Ascending aorta (tissue), 2 donors: Measurements from ENCODE around the gene FAM181A. TPM values are rescaled to one million over a fixed set of nuclear protein-coding genes. Genes with fewer than 3 reads are reported as not detected.

Experiments
- DNase-seq, 2 donors: peaks; one replicate each; pipeline ENCODE4 v3.0.0-alpha.2; 2019; ENCODE audit warnings: low spot score in 2 of 2
- H3K27ac ChIP-seq, 2 donors: fragments of 200-600 bp; sonication (generic); one replicate each; pipeline ENCODE4 v1.5.1; 2016 to 2017; ENCODE audit warnings: mild to moderate bottlenecking in 1 of 2
- H3K27me3 ChIP-seq: fragments of 200-600 bp; sonication (generic); one replicate; pipeline ENCODE4 v1.5.1; 2017
- H3K36me3 ChIP-seq, 2 donors: fragments of 200-600 bp; sonication (generic); one replicate each; pipeline ENCODE4 v1.5.1; 2016
- H3K4me1 ChIP-seq, 2 donors: fragments of 200-600 bp; sonication (generic); one replicate each; pipeline ENCODE4 v1.5.1; 2016 to 2017; ENCODE audit warnings: mild to moderate bottlenecking in 1 of 2
- H3K4me3 ChIP-seq, 2 donors: fragments of 200-600 bp; sonication (generic); one replicate each; pipeline ENCODE4 v1.5.1; 2016 to 2017; ENCODE audit warnings: mild to moderate bottlenecking in 1 of 2
- H3K9me3 ChIP-seq, 2 donors: fragments of 200-600 bp; sonication (generic); one replicate each; pipeline ENCODE4 v1.5.1; 2016
- intact Hi-C: fragments of 100-400 bp; cut with DNase I; formaldehyde crosslinking; loops from one replicate; pipeline ENCODE4 v1.15.1; 2023
- total RNA-seq: library from RNA; depleted of rRNA; stranded (reverse); fragments of >200 nt; gene quantifications from one replicate; pipeline ENCODE4 v1.1.0, GENCODE V29; 2016
- TF ChIP-seq, protein P1 (sequence below), 3 experiments: fragments of 200-600 bp in 2 of 3; fragments of 450-650 bp in 1 of 3; sonication (generic) in 2 of 3; IDR thresholded peaks; one replicate each; pipeline ENCODE4 v1.5.1; 2016 to 2019; ENCODE audit warnings: antibody characterized with exemption in 3 of 3, mild to moderate bottlenecking in 1 of 3, moderate library complexity in 1 of 3

FAM181A gene
- total RNA-seq, 1 donor from 2014 or later = not detected

DNA sequence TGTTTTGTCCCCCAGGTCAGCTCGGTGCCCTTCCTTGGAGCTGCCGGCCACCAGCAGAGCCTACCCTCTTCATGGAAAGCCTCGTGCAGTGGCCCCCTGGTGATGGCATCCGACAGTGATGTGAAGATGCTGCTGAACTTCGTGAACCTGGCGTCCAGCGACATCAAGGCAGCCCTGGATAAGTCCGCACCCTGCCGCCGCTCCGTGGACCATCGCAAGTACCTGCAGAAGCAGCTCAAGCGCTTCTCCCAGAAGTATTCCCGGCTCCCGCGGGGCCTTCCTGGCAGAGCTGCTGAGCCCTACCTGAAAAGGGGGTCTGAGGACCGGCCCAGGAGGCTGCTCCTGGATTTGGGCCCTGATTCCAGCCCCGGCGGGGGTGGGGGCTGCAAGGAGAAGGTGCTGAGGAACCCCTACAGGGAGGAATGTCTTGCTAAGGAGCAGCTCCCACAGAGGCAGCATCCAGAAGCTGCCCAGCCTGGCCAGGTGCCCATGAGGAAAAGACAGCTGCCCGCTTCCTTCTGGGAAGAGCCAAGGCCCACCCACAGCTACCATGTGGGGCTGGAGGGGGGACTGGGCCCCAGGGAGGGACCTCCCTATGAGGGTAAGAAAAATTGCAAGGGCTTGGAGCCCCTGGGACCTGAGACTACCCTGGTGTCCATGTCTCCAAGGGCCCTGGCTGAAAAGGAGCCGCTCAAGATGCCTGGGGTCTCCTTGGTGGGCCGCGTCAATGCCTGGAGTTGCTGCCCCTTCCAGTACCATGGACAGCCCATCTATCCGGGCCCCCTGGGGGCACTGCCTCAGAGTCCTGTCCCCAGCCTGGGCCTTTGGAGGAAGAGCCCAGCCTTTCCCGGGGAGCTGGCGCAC, 1.3 kb downstream of the FAM181A start:
- Histone ChIP-seq H3K36me3 (peaks cover 10 to 20% of the 10 kb centered on the region in 2 donors), H3K4me3 (no peak overlapping the region), H3K27me3 (no peaks in the 10 kb centered on the region), H3K4me1 (no peaks in the 10 kb centered on the region), H3K27ac (no peak overlapping the region), H3K9me3 (no peaks in the 10 kb centered on the region)
- DNase-seq = no peak
- intact Hi-C loops = no loop called here
- TF ChIP-seq, protein P1, sequence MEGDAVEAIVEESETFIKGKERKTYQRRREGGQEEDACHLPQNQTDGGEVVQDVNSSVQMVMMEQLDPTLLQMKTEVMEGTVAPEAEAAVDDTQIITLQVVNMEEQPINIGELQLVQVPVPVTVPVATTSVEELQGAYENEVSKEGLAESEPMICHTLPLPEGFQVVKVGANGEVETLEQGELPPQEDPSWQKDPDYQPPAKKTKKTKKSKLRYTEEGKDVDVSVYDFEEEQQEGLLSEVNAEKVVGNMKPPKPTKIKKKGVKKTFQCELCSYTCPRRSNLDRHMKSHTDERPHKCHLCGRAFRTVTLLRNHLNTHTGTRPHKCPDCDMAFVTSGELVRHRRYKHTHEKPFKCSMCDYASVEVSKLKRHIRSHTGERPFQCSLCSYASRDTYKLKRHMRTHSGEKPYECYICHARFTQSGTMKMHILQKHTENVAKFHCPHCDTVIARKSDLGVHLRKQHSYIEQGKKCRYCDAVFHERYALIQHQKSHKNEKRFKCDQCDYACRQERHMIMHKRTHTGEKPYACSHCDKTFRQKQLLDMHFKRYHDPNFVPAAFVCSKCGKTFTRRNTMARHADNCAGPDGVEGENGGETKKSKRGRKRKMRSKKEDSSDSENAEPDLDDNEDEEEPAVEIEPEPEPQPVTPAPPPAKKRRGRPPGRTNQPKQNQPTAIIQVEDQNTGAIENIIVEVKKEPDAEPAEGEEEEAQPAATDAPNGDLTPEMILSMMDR (IDR thresholded peaks at IDR 0.05) = no peak

DNA sequence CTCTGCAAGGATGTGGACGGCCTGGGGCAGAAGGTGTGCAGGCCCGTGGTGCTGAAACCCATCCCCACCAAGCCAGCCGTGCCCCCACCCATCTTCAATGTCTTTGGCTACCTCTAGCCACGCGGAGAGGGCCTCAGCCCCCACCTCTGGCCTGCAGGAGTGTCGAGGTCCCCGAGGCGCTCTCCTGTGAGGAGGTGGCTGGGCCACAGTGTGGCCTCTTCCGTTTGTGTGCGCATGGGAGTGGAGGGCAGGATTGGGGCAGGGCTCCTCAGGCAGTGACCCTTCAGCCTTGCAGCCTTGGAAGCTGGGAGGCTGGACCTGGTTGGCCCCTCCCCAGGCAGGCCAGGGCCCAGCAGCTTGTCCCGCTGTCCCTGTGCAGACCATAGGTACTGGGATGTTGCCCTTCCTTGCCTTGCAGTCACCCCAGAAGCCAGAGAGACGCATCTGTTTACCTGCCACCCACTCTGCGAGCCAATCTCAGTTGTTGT, 1.9 kb downstream of the FAM181A start:
- Histone ChIP-seq H3K4me3 (no peak overlapping the region), H3K9me3 (no peaks in the 10 kb centered on the region), H3K36me3 (peaks cover 16 to 27% of the 10 kb centered on the region in 2 donors), H3K27me3 (no peaks in the 10 kb centered on the region), H3K27ac (no peak overlapping the region), H3K4me1 (no peaks in the 10 kb centered on the region)
- intact Hi-C loops = no loop called here
- no peak for DNase-seq
- TF ChIP-seq, protein P1 (IDR thresholded peaks at IDR 0.05) = no peak

GRCh38 chr14:93929657-93930056, 2.5 kb downstream of the FAM181A start:
- no peaks in the 10 kb centered on the region for H3K4me1 ChIP-seq
- H3K27ac ChIP-seq = no peak overlapping the region
- H3K36me3 ChIP-seq = peaks cover 20 to 33% of the 10 kb centered on the region in 2 donors
- no peaks in the 10 kb centered on the region for H3K27me3 ChIP-seq
- TF ChIP-seq, protein P1 (IDR thresholded peaks at IDR 0.05) = no peak
- intact Hi-C loops = no loop called here
- H3K4me3 ChIP-seq = no peak overlapping the region
- no peak for DNase-seq
- H3K9me3 ChIP-seq = no peaks in the 10 kb centered on the region

- intact Hi-C loops = no loop called here
- TF ChIP-seq, protein P1 (IDR thresholded peaks at IDR 0.05) = no peak
- no peak for DNase-seq
Observed at GRCh38 chr14:93930296-93930988, 3.3 kb downstream of the FAM181A start.

GRCh38 chr14:93930989-93931307, 3.8 kb downstream of the FAM181A start:
- no peak for DNase-seq
- intact Hi-C loops = no loop called here

More at GRCh38 chr14:93930296-93930988, 3.3 kb downstream of the FAM181A start:
- Histone ChIP-seq H3K36me3 (peaks cover 24 to 40% of the 10 kb centered on the region in 2 donors), H3K27me3 (no peaks in the 10 kb centered on the region), H3K27ac (no peak overlapping the region), H3K4me3 (no peak overlapping the region), H3K4me1 (no peaks in the 10 kb centered on the region), H3K9me3 (no peaks in the 10 kb centered on the region)

More at GRCh38 chr14:93930989-93931307, 3.8 kb downstream of the FAM181A start:
- no peaks in the 10 kb centered on the region for H3K4me1 ChIP-seq
- TF ChIP-seq, protein P1 (IDR thresholded peaks at IDR 0.05) = no peak
- H3K27me3 ChIP-seq = no peaks in the 10 kb centered on the region
- H3K27ac ChIP-seq = no peak overlapping the region
- peaks cover 24 to 45% of the 10 kb centered on the region in 2 donors for H3K36me3 ChIP-seq
- no peak overlapping the region for H3K4me3 ChIP-seq
- H3K9me3 ChIP-seq = no peaks in the 10 kb centered on the region
